ENCODE measurements around the gene GTF2F2. TPM values are rescaled to one million over a fixed set of nuclear protein-coding genes. Genes with fewer than 3 reads are reported as not detected.

GTF2F2 gene
- total and polyA plus RNA-seq, 2 experiments from 2014 or later = 42.1 to 75.6 TPM

DNA sequence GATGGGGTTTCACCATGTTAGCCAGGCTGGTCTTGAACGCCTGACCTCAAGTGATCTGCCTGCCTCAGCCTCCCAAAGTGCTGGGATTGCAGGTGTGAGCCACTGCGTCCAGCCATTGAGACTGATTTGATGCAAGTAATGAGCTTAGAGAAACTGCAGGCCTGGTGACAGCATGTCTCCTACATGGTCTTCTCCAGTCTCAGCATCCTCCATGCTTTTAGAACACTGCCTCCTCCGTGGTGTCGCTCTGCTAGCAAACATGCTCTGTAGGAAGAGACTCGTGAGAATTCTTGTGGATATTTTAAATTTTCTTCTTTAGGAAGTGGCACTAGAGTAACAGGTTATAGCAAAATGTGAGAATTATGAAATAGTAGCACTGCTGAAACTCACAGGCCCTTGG, 183.6 kb downstream of the GTF2F2 start:
- Histone ChIP-seq H3K27me3 (ENCODE audit: insufficient read depth) (no peaks in the 10 kb centered on the region), H4K20me1 (replicated peaks; ENCODE audit: insufficient read depth) (no peaks in the 10 kb centered on the region), H2AFZ (0 out of 2 replicates have a peak overlapping the region, but pooled peaks have one; percentile 28), H3K4me2 (no peak overlapping the region), H3K4me3 (no peak overlapping the region), H3K79me2 (replicated peaks; ENCODE audit: insufficient read depth) (no peaks in the 10 kb centered on the region), H3K4me1 (ENCODE audit: insufficient read depth) (peaks cover 18% of the 10 kb centered on the region), H3K9me2 (ENCODE audit: insufficient read depth) (no peaks in the 10 kb centered on the region), H3K27ac (ENCODE audit: low read depth) (no peak overlapping the region), H3F3A (replicated peaks; ENCODE audit: low read depth) (no peaks in the 10 kb centered on the region), H3K36me3 (ENCODE audit: insufficient read depth) (no peaks in the 10 kb centered on the region)
- Mint-ChIP-seq H3K27ac (no peak overlapping the region), H3K9me3 (no peaks in the 10 kb centered on the region), H3K4me3 (no peak overlapping the region), H3K4me1 (peaks cover 16% of the 10 kb centered on the region), H3K36me3 (ENCODE audit: low read depth) (no peaks in the 10 kb centered on the region), H3K27me3 (ENCODE audit: insufficient read depth, low read depth, poor library complexity) (peaks cover 5% of the 10 kb centered on the region)
- ATAC-seq (no peak), DNase-seq (ENCODE audit: low spot score) (no peak)
- no peak for TF ChIP-seq JUNB (IDR thresholded peaks at IDR 0.05; ENCODE audit: unreplicated experiment)
- no peak for TF ChIP-seq STAT1 (IDR thresholded peaks at IDR 0.05; ENCODE audit: unreplicated experiment)
- TF ChIP-seq, protein P1, sequence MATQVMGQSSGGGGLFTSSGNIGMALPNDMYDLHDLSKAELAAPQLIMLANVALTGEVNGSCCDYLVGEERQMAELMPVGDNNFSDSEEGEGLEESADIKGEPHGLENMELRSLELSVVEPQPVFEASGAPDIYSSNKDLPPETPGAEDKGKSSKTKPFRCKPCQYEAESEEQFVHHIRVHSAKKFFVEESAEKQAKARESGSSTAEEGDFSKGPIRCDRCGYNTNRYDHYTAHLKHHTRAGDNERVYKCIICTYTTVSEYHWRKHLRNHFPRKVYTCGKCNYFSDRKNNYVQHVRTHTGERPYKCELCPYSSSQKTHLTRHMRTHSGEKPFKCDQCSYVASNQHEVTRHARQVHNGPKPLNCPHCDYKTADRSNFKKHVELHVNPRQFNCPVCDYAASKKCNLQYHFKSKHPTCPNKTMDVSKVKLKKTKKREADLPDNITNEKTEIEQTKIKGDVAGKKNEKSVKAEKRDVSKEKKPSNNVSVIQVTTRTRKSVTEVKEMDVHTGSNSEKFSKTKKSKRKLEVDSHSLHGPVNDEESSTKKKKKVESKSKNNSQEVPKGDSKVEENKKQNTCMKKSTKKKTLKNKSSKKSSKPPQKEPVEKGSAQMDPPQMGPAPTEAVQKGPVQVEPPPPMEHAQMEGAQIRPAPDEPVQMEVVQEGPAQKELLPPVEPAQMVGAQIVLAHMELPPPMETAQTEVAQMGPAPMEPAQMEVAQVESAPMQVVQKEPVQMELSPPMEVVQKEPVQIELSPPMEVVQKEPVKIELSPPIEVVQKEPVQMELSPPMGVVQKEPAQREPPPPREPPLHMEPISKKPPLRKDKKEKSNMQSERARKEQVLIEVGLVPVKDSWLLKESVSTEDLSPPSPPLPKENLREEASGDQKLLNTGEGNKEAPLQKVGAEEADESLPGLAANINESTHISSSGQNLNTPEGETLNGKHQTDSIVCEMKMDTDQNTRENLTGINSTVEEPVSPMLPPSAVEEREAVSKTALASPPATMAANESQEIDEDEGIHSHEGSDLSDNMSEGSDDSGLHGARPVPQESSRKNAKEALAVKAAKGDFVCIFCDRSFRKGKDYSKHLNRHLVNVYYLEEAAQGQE (IDR thresholded peaks at IDR 0.05; ENCODE audit: unreplicated experiment) = no peak

DNA sequence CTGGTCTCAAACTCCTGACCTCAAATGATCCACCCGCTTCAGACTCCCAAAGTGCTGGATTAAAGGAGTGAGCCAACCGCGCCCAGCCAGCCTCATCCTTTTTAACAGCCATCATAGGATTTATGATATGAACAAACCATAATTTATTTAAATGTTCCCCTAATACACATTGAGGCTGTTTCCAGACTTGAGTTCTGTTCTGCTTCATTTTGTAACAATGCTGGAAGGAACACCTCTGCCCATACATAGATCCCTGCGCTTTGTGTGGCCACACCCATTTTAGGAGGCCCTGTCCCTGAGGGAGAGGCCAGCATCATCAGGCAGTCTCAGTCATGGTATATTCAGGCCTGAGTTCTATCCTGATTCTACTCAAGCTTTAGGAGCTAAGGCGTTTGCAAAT, 184.8 kb downstream of the GTF2F2 start:
- no peaks in the 10 kb centered on the region for H3K79me2 ChIP-seq (replicated peaks; ENCODE audit: insufficient read depth)
- DNase-seq (ENCODE audit: low spot score) = no peak
- no peak for ATAC-seq
- H3K4me1 Mint-ChIP-seq = peaks cover 22% of the 10 kb centered on the region
- TF ChIP-seq, protein P2, sequence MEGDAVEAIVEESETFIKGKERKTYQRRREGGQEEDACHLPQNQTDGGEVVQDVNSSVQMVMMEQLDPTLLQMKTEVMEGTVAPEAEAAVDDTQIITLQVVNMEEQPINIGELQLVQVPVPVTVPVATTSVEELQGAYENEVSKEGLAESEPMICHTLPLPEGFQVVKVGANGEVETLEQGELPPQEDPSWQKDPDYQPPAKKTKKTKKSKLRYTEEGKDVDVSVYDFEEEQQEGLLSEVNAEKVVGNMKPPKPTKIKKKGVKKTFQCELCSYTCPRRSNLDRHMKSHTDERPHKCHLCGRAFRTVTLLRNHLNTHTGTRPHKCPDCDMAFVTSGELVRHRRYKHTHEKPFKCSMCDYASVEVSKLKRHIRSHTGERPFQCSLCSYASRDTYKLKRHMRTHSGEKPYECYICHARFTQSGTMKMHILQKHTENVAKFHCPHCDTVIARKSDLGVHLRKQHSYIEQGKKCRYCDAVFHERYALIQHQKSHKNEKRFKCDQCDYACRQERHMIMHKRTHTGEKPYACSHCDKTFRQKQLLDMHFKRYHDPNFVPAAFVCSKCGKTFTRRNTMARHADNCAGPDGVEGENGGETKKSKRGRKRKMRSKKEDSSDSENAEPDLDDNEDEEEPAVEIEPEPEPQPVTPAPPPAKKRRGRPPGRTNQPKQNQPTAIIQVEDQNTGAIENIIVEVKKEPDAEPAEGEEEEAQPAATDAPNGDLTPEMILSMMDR (conservative IDR thresholded peaks at IDR 0.05; ENCODE audit: low read depth in 2 of 2) = no peak
- TF ChIP-seq, protein P3, sequence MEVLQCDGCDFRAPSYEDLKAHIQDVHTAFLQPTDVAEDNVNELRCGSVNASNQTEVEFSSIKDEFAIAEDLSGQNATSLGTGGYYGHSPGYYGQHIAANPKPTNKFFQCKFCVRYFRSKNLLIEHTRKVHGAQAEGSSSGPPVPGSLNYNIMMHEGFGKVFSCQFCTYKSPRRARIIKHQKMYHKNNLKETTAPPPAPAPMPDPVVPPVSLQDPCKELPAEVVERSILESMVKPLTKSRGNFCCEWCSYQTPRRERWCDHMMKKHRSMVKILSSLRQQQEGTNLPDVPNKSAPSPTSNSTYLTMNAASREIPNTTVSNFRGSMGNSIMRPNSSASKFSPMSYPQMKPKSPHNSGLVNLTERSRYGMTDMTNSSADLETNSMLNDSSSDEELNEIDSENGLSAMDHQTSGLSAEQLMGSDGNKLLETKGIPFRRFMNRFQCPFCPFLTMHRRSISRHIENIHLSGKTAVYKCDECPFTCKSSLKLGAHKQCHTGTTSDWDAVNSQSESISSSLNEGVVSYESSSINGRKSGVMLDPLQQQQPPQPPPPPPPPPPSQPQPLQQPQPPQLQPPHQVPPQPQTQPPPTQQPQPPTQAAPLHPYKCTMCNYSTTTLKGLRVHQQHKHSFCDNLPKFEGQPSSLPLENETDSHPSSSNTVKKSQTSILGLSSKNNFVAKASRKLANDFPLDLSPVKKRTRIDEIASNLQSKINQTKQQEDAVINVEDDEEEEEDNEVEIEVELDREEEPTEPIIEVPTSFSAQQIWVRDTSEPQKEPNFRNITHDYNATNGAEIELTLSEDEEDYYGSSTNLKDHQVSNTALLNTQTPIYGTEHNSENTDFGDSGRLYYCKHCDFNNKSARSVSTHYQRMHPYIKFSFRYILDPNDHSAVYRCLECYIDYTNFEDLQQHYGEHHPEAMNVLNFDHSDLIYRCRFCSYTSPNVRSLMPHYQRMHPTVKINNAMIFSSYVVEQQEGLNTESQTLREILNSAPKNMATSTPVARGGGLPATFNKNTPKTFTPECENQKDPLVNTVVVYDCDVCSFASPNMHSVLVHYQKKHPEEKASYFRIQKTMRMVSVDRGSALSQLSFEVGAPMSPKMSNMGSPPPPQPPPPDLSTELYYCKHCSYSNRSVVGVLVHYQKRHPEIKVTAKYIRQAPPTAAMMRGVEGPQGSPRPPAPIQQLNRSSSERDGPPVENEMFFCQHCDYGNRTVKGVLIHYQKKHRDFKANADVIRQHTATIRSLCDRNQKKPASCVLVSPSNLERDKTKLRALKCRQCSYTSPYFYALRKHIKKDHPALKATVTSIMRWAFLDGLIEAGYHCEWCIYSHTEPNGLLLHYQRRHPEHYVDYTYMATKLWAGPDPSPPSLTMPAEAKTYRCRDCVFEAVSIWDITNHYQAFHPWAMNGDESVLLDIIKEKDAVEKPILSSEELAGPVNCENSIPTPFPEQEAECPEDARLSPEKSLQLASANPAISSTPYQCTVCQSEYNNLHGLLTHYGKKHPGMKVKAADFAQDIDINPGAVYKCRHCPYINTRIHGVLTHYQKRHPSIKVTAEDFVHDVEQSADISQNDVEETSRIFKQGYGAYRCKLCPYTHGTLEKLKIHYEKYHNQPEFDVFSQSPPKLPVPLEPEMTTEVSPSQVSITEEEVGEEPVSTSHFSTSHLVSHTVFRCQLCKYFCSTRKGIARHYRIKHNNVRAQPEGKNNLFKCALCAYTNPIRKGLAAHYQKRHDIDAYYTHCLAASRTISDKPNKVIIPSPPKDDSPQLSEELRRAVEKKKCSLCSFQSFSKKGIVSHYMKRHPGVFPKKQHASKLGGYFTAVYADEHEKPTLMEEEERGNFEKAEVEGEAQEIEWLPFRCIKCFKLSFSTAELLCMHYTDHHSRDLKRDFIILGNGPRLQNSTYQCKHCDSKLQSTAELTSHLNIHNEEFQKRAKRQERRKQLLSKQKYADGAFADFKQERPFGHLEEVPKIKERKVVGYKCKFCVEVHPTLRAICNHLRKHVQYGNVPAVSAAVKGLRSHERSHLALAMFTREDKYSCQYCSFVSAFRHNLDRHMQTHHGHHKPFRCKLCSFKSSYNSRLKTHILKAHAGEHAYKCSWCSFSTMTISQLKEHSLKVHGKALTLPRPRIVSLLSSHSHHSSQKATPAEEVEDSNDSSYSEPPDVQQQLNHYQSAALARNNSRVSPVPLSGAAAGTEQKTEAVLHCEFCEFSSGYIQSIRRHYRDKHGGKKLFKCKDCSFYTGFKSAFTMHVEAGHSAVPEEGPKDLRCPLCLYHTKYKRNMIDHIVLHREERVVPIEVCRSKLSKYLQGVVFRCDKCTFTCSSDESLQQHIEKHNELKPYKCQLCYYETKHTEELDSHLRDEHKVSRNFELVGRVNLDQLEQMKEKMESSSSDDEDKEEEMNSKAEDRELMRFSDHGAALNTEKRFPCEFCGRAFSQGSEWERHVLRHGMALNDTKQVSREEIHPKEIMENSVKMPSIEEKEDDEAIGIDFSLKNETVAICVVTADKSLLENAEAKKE (CRISPR knock-in tag; IDR thresholded peaks at IDR 0.05) = no peak
- no peak for TF ChIP-seq ZNF331 (CRISPR knock-in tag; IDR thresholded peaks at IDR 0.05; ENCODE audit: low read depth)
- H2AFZ ChIP-seq = no peak overlapping the region
- H3K27ac ChIP-seq (ENCODE audit: low read depth) = no peak overlapping the region
- no peaks in the 10 kb centered on the region for H3K36me3 ChIP-seq (ENCODE audit: insufficient read depth)
- no peaks in the 10 kb centered on the region for H4K20me1 ChIP-seq (replicated peaks; ENCODE audit: insufficient read depth)
- H3K4me3 Mint-ChIP-seq = no peak overlapping the region
- no peaks in the 10 kb centered on the region; the same call in 2 of the 3 replicates for H3K9me3 Mint-ChIP-seq
- H3K4me3 ChIP-seq = no peak overlapping the region
- peaks cover 5% of the 10 kb centered on the region for H3K27me3 Mint-ChIP-seq (ENCODE audit: insufficient read depth, low read depth, poor library complexity)
- no peak overlapping the region for H3K27ac Mint-ChIP-seq
- no peaks in the 10 kb centered on the region for H3F3A ChIP-seq (replicated peaks; ENCODE audit: low read depth)
- no peaks in the 10 kb centered on the region for H3K36me3 Mint-ChIP-seq (ENCODE audit: low read depth)
- no peaks in the 10 kb centered on the region for H3K9me2 ChIP-seq (ENCODE audit: insufficient read depth)
- H3K4me2 ChIP-seq = no peak overlapping the region
- peaks cover 21% of the 10 kb centered on the region for H3K4me1 ChIP-seq (ENCODE audit: insufficient read depth)
- H3K27me3 ChIP-seq (ENCODE audit: insufficient read depth) = no peaks in the 10 kb centered on the region

Data from GM23338 (cell line).